Brain pericyte (primary cell): ENCODE data around the gene HPCAL1.

Source experiments
- DNase-seq: peaks from one replicate; pipeline ENCODE4 v3.0.0-alpha.2; 2012; ENCODE audit warnings: low read depth, low spot score

HPCAL1 gene

GRCh38 chr2:10354399-10354798, 51.7 kb downstream of the HPCAL1 start:
- DNase-seq = no peak

- no peak for DNase-seq
These were observed 53.1 kb downstream of the HPCAL1 start for GRCh38 chr2:10355471-10356438.

- no peak for DNase-seq
These were observed 53.7 kb downstream of the HPCAL1 start for GRCh38 chr2:10356439-10356811.

- no peak for DNase-seq
These were observed 54.8 kb downstream of the HPCAL1 start for GRCh38 chr2:10357193-10358169.

GRCh38 chr2:10359246-10359645, 56.5 kb downstream of the HPCAL1 start:
- no peak for DNase-seq

- DNase-seq = no peak
These were observed 57.1 kb downstream of the HPCAL1 start for GRCh38 chr2:10359731-10360329.

GRCh38 chr2:10360460-10360849, 57.8 kb downstream of the HPCAL1 start:
- no peak for DNase-seq

GRCh38 chr2:10360850-10361588, 58.3 kb downstream of the HPCAL1 start:
- DNase-seq = no peak

GRCh38 chr2:10362096-10362897, 59.6 kb downstream of the HPCAL1 start:
- no peak for DNase-seq

GRCh38 chr2:10362898-10363454, 60.3 kb downstream of the HPCAL1 start:
- no peak for DNase-seq

GRCh38 chr2:10363861-10364610, 61.3 kb downstream of the HPCAL1 start:
- DNase-seq = no peak

GRCh38 chr2:10365412-10365811, 62.7 kb downstream of the HPCAL1 start:
- no peak for DNase-seq

- DNase-seq = no peak
These were observed 64.0 kb downstream of the HPCAL1 start for GRCh38 chr2:10366601-10367270.

GRCh38 chr2:10367472-10368439, 65.1 kb downstream of the HPCAL1 start:
- DNase-seq = no peak

GRCh38 chr2:10368491-10369231, 66.0 kb downstream of the HPCAL1 start:
- no peak for DNase-seq
